PFSK-1 (cell line): ENCODE results near the gene ZNF474.

Experiments
- FOXP2 ChIP-seq: optimal IDR thresholded peaks from 2 replicates; pipeline ENCODE3; 2011; ENCODE audit warnings: borderline replicate concordance, control low read depth, inconsistent platforms; ENCODE audit not compliant: insufficient read depth; ENCODE audit errors: extremely low read length, extremely low read depth
- POLR2AphosphoS5 ChIP-seq: IDR thresholded peaks from 2 replicates; pipeline ENCODE4 v1.6.1; 2012; ENCODE audit warnings: low read depth, mild to moderate bottlenecking, control low read depth, low read length, moderate library complexity
- SIN3A ChIP-seq: IDR thresholded peaks from 2 replicates; pipeline ENCODE4 v1.6.1; 2012; ENCODE audit warnings: mild to moderate bottlenecking, low read length, moderate library complexity, borderline replicate concordance; ENCODE audit not compliant: insufficient read depth
- TAF1 ChIP-seq: IDR thresholded peaks from 2 replicates; pipeline ENCODE4 v1.6.1; 2012; ENCODE audit warnings: low read length, control low read depth, borderline replicate concordance; ENCODE audit not compliant: insufficient read depth
- TF ChIP-seq, protein P1 (sequence below), 2 experiments: IDR thresholded peaks; 2 replicates each; pipeline versions ENCODE4 v1.6.1 to v1.8.0; 2011 to 2012; ENCODE audit warnings: low read depth in 2 of 2, low read length in 2 of 2, control low read depth in 1 of 2, inconsistent platforms in 1 of 2, mild to moderate bottlenecking in 1 of 2, moderate library complexity in 1 of 2; ENCODE audit not compliant: insufficient read depth in 1 of 2

DNA sequence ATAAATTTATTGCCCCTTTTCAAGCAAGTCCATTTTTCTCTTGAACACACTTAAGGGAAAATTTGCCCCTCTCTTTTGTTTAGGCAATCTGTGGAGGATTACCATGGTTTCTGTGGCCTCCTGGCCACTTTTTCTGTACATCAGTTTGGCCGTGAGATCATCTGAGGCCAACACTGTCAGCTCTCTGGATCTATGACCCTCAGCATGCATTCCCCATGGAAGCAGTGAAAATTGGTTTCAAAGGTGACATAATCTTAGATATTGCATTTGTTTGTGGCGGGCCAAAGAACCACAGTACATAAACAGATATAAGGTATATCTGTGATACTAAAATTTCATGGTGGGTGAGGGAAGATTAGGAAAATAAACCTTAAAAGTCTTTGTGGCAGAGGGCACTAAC lies 4.6 kb upstream of the ZNF474 start:
- TF ChIP-seq, protein P1, sequence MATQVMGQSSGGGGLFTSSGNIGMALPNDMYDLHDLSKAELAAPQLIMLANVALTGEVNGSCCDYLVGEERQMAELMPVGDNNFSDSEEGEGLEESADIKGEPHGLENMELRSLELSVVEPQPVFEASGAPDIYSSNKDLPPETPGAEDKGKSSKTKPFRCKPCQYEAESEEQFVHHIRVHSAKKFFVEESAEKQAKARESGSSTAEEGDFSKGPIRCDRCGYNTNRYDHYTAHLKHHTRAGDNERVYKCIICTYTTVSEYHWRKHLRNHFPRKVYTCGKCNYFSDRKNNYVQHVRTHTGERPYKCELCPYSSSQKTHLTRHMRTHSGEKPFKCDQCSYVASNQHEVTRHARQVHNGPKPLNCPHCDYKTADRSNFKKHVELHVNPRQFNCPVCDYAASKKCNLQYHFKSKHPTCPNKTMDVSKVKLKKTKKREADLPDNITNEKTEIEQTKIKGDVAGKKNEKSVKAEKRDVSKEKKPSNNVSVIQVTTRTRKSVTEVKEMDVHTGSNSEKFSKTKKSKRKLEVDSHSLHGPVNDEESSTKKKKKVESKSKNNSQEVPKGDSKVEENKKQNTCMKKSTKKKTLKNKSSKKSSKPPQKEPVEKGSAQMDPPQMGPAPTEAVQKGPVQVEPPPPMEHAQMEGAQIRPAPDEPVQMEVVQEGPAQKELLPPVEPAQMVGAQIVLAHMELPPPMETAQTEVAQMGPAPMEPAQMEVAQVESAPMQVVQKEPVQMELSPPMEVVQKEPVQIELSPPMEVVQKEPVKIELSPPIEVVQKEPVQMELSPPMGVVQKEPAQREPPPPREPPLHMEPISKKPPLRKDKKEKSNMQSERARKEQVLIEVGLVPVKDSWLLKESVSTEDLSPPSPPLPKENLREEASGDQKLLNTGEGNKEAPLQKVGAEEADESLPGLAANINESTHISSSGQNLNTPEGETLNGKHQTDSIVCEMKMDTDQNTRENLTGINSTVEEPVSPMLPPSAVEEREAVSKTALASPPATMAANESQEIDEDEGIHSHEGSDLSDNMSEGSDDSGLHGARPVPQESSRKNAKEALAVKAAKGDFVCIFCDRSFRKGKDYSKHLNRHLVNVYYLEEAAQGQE (IDR thresholded peaks at IDR 0.05; ENCODE audit: insufficient read depth in 1 of 2, low read depth in 2 of 2, low read length in 2 of 2): no peak
- no peak for TF ChIP-seq POLR2AphosphoS5
- TF ChIP-seq TAF1: no peak
- TF ChIP-seq SIN3A: no peak
- no peak for TF ChIP-seq FOXP2
